GM10266 (cell line): ENCODE data around the gene KRT80.
A peak's percentile ranks its signal among the peaks of the same experiment; 100 is the strongest.

Source experiments
- DNase-seq: peaks from one replicate; pipeline ENCODE4 v3.0.0; 2012; ENCODE audit errors: extremely low spot score
- TF ChIP-seq, protein P1 (sequence below): IDR thresholded peaks from 2 replicates; pipeline ENCODE4 v1.5.1; 2012; ENCODE audit warnings: mild to moderate bottlenecking, low read depth; ENCODE audit not compliant: control insufficient read depth, insufficient read depth; ENCODE audit errors: missing control alignments

Gene KRT80

DNA sequence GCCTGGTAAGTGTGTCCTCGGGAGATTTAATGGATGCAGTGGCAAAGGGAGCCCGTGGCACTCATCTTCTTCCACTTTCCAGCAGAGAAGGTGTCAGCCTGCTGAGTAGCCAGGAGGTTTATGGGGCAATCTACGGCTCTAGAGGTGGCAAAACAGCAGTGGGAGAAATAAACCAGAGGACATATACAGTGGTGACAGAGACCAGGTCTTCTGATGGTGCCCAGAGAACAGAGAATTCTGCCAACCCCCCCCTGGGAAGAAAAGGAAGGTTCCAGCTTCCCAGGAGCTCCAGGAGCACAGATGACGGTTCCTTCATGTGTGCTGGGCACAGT is 69.3 kb downstream of the KRT80 start:
- DNase-seq, result peak; percentile 11
- TF ChIP-seq, protein P1, sequence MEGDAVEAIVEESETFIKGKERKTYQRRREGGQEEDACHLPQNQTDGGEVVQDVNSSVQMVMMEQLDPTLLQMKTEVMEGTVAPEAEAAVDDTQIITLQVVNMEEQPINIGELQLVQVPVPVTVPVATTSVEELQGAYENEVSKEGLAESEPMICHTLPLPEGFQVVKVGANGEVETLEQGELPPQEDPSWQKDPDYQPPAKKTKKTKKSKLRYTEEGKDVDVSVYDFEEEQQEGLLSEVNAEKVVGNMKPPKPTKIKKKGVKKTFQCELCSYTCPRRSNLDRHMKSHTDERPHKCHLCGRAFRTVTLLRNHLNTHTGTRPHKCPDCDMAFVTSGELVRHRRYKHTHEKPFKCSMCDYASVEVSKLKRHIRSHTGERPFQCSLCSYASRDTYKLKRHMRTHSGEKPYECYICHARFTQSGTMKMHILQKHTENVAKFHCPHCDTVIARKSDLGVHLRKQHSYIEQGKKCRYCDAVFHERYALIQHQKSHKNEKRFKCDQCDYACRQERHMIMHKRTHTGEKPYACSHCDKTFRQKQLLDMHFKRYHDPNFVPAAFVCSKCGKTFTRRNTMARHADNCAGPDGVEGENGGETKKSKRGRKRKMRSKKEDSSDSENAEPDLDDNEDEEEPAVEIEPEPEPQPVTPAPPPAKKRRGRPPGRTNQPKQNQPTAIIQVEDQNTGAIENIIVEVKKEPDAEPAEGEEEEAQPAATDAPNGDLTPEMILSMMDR, result no peak

DNA sequence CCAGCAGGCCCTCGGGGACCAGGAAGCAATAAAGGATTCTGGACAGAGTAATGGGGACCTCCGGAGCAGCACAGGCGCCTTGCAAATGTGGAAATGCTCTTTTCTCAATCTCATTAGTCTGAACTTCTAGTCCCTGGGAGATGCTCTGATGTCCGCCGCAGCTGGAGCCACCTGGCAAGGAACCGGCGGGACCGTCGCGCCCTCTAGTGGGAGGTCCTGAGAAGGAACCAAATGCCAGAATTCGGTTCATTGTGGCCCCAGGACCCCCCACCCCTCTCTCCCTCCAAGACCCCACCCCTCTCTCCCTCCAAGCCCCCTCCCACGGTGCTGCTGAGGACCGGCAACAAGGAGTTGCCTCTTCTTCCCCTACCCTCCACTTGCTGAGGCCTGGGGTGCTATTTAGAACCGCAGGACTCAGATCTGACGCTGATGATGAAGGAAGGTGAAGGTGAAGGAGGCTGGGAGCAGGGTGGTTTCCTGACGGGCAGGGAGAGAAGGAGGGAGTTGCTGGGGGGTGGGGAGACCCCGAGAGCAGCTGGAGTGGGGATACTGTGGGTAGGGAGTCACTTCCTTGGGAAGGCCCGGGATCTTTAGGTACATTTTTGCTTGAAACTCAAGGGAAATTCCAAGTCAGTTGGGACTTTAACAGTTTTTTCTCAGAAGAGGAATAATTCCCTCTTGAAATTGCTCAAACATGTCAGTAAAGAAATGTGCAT is 69.8 kb downstream of the KRT80 start:
- TF ChIP-seq, protein P1, result peak; percentile 87
- peak; percentile 69 for DNase-seq

DNA sequence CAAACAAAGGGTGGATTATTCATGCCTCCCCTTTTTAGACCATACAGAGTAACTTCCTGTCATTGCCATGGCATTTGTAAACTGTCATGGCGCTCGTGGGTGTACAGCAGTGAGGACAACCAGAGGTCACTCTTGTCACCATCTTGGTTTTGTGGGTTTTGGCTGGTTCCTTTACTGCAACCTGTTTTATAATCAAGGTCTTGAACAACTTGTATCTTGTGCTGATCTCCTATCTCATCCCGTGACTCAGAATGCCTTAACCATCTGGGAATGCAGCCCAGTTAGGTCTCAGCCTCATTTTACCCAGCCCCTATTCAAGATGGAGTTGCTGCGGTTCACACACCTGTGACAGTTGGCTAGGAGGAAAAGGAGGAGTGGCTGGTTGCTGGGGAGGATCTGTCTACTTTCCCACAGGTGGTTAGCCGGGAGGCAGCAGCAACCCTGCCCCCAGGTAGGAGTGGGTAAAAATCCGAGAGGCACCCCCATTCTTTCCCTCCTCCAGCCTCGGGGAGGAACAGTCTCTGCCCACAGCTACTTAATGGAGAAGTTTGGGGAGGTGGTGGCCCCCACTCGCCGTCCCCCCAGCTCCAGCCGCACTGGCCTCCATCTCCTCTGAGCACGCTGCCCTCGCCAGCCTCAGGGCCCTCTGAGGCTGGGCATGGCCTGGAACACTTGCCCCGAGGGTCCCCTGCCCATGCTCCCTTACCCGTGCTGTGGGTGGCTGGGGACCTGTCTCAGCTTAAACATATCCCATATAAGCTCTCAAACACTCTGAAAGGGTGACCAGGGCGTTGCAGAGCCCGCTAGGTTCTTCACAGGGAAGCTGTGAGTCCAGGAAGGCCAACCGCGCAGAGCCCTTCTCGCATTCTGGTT is 70.6 kb downstream of the KRT80 start:
- DNase-seq, result no peak
- TF ChIP-seq, protein P1, result no peak

DNA sequence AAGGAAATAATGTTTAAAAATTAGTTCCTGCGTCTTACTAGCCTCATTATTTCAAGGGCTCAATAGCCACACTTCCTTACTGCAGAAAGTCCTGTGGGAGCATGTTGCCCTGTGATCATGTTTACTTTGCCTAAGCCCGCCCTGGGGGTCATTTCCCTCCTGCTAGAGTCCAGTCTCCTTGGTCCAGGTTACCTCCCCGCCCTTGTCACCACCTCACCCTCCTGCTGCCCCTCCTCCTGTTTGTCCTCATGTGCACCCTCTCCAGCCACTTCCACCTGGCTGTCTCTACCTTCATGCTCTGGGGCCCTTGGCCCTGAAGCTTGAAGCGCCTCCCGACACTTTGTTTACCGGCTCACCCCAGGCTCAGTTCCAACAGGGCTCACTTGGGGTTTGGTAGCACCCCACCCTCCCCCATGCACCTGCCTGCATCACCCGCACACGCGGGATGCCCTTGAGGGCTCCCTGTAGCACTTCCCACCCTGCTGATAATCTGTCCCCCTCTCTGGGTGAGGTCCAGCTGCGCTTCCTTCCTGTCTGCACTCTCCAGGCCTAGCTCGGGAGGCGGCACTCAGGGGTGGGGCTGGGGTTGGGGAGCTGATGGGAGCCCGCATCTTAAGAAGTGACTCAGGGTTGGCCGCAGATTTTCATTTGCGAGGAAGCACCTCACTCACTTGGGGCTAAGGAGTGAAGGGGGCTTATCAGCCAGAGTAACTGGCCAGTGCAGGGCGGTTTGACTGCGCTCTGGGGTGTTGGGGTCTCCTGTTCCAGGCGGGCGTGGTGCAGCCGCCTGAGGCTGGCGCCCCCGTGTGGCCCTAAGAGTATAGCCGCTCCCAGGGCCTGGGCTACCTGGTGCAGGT is 72.2 kb downstream of the KRT80 start:
- DNase-seq, result peak; percentile 61
- TF ChIP-seq, protein P1, result peak; percentile 75
